Cardiac fibroblast (primary cell): Measurements from ENCODE around the gene CST6.
"Not testable (repeated sequence)": the region's sequence is repeated elsewhere in the genome, so short reads cannot be mapped to it uniquely, and the experiment has no call there.

ENCODE experiments used
- DNase-seq, 2 donors: peaks; one replicate each; pipeline versions ENCODE4 v3.0.0 to v3.0.0-alpha.2; 2010; ENCODE audit warnings: low read depth in 2 of 2
- H3K4me3 ChIP-seq, 2 donors: replicated peaks in 1 of 2; 1 replicate in 1 of 2; 2 replicates in 1 of 2; pipeline ENCODE4 v1.5.1; 2011; ENCODE audit warnings: low read depth in 2 of 2, low read length in 2 of 2, mild to moderate bottlenecking in 2 of 2, moderate library complexity in 1 of 2
- TF ChIP-seq, protein P1 (sequence below): IDR thresholded peaks from one replicate; pipeline ENCODE4 v1.5.1; 2011; ENCODE audit warnings: low read depth, mild to moderate bottlenecking, low read length, inconsistent platforms

The CST6 gene

DNA sequence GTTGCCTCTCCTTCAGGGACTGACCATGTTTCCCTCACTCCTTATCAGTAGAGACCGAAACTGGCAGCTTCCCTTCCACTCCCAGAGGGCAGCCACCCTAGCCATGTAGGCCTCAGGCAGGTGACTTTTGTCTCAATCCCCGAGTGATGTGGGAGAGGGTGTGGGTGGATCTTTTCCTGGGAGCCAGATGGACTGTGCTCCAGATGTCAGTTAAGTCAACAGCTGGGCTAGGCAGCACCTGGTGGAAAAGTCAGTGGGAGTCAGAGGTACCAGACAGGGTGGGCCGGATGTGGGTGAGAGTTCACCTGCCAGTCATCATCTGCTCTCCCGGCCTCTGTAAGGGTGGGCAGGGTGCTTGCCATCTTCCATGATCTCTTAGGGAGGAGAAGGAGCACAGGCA lies 7.6 kb upstream of the CST6 start:
- TF ChIP-seq, protein P1, sequence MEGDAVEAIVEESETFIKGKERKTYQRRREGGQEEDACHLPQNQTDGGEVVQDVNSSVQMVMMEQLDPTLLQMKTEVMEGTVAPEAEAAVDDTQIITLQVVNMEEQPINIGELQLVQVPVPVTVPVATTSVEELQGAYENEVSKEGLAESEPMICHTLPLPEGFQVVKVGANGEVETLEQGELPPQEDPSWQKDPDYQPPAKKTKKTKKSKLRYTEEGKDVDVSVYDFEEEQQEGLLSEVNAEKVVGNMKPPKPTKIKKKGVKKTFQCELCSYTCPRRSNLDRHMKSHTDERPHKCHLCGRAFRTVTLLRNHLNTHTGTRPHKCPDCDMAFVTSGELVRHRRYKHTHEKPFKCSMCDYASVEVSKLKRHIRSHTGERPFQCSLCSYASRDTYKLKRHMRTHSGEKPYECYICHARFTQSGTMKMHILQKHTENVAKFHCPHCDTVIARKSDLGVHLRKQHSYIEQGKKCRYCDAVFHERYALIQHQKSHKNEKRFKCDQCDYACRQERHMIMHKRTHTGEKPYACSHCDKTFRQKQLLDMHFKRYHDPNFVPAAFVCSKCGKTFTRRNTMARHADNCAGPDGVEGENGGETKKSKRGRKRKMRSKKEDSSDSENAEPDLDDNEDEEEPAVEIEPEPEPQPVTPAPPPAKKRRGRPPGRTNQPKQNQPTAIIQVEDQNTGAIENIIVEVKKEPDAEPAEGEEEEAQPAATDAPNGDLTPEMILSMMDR: no peak
- H3K4me3 ChIP-seq: no peak overlapping the region
- DNase-seq: no peak

DNA sequence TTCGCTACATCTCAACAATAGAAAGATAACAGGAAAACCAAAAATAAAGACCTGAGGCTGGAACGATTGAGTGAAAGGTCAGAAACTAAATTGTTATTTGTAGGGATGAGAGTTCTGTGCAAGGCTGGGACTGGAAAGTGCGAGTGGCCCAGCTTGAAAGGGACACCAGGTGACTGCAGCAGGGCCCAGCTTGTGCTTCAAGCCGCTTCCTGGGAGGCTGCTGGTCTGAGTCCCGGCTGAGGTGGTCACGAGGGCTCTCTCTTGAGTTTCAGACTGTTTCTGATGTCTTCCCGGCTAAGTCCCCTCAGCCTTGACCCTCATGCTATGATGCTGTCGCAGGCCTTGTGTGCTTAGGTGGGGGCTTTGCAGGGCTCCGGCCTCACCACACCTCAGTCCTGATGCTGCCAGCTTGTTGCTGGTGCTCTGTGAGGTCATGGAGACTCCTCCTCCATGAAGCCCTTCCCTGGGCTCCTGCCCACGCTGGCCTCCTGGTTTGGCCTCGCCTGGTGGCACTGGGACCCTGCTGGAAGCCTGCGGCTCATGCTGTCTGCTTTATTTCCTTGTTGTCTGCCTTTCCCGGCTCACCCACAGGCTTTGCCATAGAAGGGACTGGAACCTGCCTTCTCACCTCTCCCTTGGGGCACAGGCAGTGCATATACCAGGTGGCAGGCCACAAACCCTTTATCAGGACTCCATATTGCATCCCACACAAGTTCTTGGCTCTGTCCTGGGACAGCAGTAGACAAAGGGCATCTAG lies 5.5 kb upstream of the CST6 start:
- TF ChIP-seq, protein P1: no peak
- DNase-seq: no peak
- H3K4me3 ChIP-seq: no peak overlapping the region

DNA sequence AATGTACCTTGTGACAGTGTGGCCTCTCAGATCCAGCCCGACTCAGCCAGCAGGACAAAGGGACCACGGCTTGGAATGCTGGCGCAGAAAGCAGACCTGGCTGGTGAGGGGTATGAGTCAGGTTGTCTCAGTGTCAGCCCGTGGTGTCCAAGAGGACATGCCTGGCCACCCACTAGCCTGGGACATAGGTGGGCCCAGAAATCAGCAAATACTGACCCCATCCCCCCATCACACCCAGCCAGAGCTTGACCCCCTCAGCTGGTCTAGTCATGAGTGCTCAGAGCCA lies 5.0 kb upstream of the CST6 start:
- DNase-seq: no peak
- no peak overlapping the region for H3K4me3 ChIP-seq
- TF ChIP-seq, protein P1: no peak

DNA sequence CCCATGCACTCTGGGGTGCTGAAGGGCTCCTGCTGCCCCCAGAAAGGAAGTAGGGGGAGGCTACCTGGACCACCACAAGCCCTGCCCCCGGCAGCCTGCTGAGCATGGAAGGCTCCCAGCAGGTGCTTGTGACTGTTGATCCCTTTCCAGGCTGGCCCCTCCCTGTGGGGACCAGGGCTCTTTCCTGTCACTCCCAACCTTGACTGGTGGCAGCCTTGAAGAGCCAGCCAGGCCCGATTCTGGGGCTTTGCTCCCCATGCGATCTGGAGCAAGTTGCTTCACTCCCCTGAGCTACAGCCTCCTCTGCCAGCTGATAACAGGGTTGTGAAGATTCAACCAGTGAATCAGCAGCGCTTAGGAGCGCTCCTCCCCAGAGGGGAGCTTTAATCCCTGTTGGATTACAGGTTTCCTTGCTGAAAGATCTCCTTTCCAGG lies 4.6 kb upstream of the CST6 start:
- no peak overlapping the region for H3K4me3 ChIP-seq
- DNase-seq: no peak
- TF ChIP-seq, protein P1: no peak

DNA sequence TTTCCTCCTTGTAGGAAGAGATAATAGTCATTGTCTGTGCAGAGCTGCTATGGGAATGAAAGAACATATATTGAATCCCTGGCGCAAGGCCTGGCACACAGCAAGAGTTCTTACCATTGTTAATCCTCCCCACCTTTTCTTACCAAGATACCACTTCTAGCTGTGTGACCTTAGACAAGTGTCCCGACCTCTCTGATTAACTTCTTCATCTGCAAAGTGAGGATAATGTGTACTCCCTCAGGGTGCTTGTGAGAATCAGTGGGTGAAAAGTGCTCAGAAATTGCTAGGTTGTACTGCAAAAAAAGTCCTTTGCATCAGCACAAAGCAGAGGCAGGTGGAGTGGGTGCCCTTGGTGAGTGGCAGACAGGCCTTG lies 3.7 kb upstream of the CST6 start:
- TF ChIP-seq, protein P1: no peak
- H3K4me3 ChIP-seq: no peak overlapping the region
- no peak for DNase-seq

DNA sequence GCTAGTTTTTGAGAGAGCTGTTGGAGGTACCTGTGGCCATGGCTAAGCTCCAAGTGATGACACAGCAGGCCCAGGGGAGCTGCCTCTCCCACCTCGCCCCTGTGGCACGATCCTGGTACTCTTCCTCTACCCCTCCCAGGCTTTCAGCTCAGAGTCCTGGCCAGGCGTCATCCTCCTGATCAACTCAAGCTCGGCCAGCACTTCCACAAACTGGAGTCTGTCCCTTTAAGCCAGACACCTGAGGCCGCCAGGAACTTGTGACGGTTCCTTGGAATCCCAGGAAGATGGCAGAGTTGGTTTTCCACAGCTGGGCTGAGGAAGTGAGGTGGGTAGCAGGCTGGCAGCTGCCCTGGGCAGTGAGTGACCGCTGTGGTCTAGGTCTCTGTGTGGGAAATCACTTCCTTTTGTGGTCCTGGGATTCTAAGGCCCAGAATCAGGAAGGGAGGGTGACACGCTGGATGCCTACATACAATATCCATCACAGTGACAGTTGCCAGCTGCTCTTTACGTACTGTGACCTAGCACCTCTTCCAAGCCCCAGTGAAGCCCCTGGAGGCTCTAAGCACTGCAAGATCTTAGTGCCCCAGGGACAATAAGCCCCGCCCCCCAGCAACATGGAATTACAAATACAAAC lies 3.2 kb upstream of the CST6 start:
- TF ChIP-seq, protein P1: no peak
- no peak for DNase-seq
- H3K4me3 ChIP-seq: no peak overlapping the region

DNA sequence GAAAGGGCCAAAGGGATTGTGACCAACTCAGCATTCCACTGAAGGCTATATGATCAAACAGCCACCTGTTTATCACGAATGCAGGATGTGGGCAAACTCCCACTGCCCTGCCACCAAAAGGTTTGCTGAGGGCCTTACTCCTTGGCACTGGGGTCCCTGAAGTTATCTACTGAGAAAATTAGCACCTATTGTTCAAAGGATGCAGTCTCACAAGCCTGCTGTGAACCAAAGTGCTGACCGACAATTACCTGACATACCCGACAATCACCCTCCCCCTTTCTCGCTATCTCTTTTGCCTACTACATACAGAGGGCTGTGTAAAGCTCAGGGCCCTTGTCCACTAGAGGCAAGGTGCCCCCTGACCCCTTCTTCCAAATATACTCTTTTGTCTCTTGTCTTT lies 1.8 kb upstream of the CST6 start:
- not testable (repeated sequence) for H3K4me3 ChIP-seq, DNase-seq
